Measurements from ENCODE around the gene SLX1A.
"Not testable (repeated sequence)": the region's sequence is repeated elsewhere in the genome, so short reads cannot be mapped to it uniquely, and the experiment has no call there.

SLX1A gene

DNA sequence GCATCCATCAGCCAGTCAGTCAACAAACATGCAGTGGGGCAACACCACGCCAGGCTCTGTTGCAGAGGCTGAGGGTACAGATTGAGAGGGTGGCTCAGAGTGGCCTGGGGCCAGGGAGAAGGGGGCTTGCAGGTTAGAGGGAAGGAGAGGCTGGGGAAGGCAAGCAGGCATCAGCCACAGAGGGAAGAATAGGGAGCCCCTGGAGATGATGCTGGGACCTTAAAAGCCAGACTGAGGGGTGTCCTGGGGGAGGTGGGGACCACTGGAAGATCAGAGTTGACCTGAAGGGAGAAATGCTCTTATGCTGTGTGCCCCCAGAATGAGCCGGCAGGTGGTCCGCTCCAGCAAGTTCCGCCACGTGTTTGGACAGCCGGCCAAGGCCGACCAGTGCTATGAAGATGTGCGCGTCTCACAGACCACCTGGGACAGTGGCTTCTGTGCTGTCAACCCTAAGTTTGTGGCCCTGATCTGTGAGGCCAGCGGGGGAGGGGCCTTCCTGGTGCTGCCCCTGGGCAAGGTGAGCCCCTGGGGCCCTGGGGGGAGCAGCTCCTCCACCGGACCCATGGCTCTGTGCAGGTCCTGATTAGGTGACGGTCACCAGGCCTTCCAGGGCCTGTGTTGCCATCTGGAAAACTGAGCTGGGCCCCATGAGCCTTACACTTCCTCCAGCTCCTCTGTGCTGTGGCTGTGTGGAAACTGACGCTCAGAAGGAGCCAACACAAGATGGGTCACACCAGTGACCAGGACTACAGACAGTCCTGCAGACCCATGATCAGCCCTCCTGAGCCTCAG, 8.6 kb upstream of the SLX1A start:
- peak; percentile 52 for DNase-seq

- peak; percentile 67 for DNase-seq
Observed at GRCh38 chr16:30185683-30186421, 7.8 kb upstream of the SLX1A start.

- no peak for DNase-seq
Observed at GRCh38 chr16:30186444-30186781, 7.3 kb upstream of the SLX1A start.

DNA sequence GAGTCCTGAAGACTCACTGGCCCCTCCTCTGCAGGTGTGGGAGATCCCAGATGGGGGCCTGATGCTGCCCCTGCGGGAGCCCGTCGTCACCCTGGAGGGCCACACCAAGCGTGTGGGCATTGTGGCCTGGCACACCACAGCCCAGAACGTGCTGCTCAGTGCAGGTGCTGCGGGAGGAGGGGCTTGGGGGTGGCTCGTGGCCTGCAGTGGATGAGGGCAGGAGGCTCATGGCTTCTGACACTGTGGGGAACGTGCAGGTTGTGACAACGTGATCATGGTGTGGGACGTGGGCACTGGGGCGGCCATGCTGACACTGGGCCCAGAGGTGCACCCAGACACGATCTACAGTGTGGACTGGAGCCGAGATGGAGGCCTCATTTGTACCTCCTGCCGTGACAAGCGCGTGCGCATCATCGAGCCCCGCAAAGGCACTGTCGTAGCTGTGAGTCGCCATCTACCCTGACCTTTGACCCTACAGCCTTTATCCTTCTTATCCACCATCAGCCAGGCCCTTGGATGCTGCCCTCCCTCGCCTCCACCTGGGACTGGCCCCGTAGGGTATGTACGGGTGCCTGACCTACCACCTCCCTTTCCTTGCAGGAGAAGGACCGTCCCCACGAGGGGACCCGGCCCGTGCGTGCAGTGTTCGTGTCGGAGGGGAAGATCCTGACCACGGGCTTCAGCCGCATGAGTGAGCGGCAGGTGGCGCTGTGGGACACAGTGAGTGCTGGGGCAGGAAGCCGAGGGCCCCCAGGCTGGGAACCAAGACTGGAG, 6.7 kb upstream of the SLX1A start:
- peak; percentile 86 for DNase-seq

DNA sequence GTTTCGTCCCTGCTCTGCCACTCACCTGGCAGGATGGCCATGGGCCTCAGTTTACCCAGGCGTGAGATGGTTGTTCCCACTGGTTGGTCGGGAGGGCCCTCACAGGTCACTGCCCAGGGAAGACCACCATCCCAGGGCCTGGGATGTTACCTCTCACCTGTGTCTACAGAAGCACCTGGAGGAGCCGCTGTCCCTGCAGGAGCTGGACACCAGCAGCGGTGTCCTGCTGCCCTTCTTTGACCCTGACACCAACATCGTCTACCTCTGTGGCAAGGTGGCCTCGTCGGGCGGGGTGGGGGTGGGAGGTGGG, 6.2 kb upstream of the SLX1A start:
- no peak for DNase-seq

DNA sequence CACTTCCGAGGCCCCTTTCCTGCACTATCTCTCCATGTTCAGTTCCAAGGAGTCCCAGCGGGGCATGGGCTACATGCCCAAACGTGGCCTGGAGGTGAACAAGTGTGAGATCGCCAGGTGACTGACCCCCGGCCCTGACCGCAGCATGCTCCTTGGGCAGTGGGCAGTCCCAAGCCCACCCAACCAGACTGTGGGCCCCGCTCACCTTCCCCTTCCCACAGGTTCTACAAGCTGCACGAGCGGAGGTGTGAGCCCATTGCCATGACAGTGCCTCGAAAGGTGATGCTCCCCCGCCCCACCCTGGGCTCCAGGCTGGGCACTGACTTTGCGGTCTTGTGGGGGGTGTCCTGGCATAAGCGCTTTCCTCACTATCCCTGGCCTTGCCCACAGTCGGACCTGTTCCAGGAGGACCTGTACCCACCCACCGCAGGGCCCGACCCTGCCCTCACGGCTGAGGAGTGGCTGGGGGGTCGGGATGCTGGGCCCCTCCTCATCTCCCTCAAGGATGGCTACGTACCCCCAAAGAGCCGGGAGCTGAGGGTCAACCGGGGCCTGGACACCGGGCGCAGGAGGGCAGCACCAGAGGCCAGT, 5.6 kb upstream of the SLX1A start:
- DNase-seq, result no peak

GRCh38 chr16:30191158-30191557, 2.5 kb upstream of the SLX1A start:
- not testable (repeated sequence) for DNase-seq

DNA sequence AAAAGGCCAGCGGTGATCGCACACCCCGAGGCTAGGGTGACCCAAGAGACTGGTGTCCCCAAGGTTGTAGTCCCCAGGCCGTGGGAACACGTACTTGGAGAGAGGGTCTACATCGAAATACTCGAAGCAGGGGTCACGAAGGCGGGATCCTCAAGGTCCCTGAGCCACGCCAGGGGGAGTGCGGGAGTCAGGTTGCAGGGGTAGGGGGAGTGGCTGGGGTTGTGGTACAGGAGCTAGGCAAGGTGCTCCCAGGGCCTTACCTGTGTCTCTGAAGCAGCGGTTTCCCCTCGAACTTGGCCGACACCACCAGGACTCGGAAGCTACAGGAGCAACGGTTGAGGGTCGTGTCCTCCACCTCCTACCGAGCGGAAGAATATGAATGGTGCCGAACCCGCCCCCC, 577 bp upstream of the SLX1A start:
- DNase-seq, result not testable (repeated sequence)

DNA sequence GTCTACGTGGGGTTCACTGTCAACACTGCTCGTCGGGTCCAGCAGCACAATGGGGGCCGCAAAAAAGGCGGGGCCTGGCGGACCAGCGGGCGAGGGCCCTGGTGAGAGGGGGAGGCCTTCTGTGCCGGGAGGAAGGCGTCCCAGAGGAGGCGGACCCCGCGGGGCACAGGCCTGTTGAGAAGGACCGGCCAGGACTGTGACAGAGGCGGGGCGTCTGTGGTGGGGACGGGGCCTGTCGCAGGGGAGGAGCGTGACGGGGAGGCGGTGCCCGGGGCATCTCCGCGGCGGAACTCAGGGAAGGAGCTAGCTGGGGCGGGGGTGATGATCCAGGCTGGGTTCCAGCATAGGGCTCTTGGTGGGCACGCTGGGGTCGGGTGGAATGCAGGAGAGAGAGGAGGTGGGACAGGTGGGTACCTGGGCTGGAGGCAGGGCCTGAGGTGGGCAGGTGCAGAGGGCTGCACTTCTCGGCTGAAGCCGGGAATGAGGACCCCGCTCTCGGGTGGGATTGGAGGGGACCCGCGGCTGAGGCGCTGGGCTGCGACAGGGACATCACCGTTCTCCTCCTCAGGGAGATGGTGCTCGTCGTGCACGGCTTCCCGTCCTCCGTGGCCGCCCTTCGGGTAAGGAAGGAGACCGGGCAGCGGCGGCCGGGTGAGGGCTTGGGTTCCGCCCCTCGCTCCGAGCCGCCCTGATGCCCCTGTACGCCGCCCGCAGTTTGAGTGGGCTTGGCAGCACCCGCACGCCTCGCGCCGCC, 674 bp downstream of the SLX1A start:
- DNase-seq, result not testable (repeated sequence)

DNA sequence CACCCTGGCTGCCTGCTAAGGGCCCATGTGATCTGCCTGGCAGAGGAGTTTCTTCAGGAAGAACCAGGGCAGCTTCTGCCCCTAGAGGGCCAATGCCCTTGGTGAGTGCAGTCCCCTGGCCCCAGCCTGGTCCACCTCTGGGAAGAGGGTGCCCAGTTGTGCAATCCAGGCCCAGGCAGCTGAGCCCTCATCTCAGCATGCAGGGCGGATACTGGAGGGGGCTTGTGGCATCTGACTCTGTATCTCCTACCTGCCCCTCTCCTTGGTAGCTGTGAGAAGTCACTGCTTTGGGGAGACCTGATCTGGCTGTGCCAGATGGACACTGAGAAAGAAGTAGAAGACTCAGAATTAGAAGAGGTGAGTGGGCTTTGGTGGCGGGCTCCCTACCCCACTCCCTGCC, 3.3 kb downstream of the SLX1A start:
- not testable (repeated sequence) for DNase-seq

GRCh38 chr16:30199049-30199448, 5.4 kb downstream of the SLX1A start, which contains the start of gene SULT1A3:
Gene SULT1A3 (plus strand): TSS chr16:30199255. CDS start chr16:30200729, 1,474 bp downstream.
- DNase-seq, result not testable (repeated sequence)

GRCh38 chr16:30199608-30200343, 6.1 kb downstream of the SLX1A start:
- not testable (repeated sequence) for DNase-seq

GRCh38 chr16:30205541-30206236, 12.0 kb downstream of the SLX1A start:
- not testable (repeated sequence) for DNase-seq

DNA sequence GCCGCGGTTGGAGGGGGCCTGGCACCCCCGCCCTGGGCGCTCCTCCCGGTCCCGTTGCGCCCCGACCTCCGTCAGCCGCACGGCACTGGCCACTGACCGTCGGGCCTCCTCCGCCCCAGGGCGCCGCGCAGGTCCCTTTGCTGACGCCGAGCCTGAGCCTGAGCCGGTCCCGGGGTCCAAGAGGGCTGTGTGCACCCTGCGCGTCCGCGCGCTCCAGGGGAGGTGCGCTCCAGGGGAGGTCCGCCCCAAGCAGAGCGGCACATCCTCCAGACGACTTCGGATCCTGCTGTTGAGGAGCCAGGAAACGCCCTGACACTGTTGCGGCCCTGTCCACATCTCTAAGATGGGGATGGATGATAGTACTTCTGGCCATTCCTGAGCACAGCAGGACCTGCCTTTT, 12.6 kb downstream of the SLX1A start:
- DNase-seq, result not testable (repeated sequence)

DNA sequence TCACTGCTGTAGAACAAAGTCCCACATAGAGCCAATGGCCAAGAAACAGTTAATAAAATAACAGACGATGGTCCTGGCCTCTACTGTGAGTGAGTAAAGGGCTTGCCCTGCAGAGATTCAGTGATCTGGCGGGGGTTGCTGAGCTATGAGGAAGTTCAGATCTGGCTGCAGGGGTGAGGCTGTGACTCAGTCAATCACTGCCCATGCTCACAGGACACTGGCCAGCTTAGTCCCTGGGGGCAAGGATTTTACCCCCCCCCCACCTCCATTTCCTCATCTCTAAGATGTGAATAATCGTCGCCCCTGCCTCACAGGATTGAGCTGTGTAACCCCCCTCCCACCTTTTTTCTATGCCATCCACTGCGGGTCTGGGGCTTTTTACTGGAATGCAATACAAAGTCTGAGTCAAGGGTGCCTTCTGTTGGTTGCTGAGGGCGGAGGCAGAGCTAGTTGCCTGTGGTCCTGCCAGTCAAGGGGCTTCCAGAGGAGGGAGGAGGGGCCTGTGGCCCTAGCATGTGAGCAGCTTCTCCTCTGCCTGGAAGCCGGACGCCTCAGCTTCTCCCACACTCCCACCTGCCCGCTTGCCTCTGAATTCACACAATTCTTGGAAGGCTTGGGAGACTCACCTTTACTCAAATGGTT, 13.5 kb downstream of the SLX1A start:
- DNase-seq, result not testable (repeated sequence)

- not testable (repeated sequence) for DNase-seq
Observed at GRCh38 chr16:30209032-30209431, 15.4 kb downstream of the SLX1A start.

GRCh38 chr16:30211414-30211813, 17.7 kb downstream of the SLX1A start:
- DNase-seq, result not testable (repeated sequence)

- not testable (repeated sequence) for DNase-seq
Observed at GRCh38 chr16:30217082-30217481, 23.4 kb downstream of the SLX1A start.
